GM23338 (cell line): ENCODE data around the gene CPEB3. TPM values are rescaled to one million over a fixed set of nuclear protein-coding genes. Genes with fewer than 3 reads are reported as not detected.
"Not testable (repeated sequence)": the region's sequence is repeated elsewhere in the genome, so short reads cannot be mapped to it uniquely, and the experiment has no call there.

Experiments
- ATAC-seq: fragments of 200-7000 bp; cut with Tn5 transposase; 3 replicates; pipeline ENCODE4 v1.9.1; 2020
- DNase-seq: peaks from one replicate; pipeline ENCODE4 v3.0.0-alpha.2; 2015; ENCODE audit warnings: low spot score
- H2AFZ ChIP-seq: fragments of 200-600 bp; sonication (generic); 2 replicates; pipeline ENCODE4 v1.8.0; 2016; ENCODE audit warnings: antibody characterized with exemption, mild to moderate bottlenecking, moderate library complexity
- H3F3A ChIP-seq: fragments of 200-600 bp; sonication (generic); replicated peaks from 2 replicates; pipeline ENCODE4 v1.8.0; 2017; ENCODE audit warnings: antibody characterized with exemption, mixed run types, low read depth
- H3K27ac ChIP-seq: fragments of 200-600 bp; sonication (generic); 2 replicates; pipeline ENCODE4 v1.6.1; 2016; ENCODE audit warnings: low read depth
- H3K27me3 ChIP-seq: fragments of 200-600 bp; sonication (generic); 2 replicates; pipeline ENCODE4 v1.8.0; 2016; ENCODE audit warnings: mild to moderate bottlenecking, mixed run types, moderate library complexity; ENCODE audit not compliant: insufficient read depth
- H3K36me3 ChIP-seq: fragments of 200-600 bp; sonication (generic); 2 replicates; pipeline ENCODE4 v1.8.0; 2016; ENCODE audit warnings: mild to moderate bottlenecking; ENCODE audit not compliant: insufficient read depth
- H3K4me1 ChIP-seq: fragments of 200-600 bp; sonication (generic); 2 replicates; pipeline ENCODE4 v1.8.0; 2016; ENCODE audit warnings: mild to moderate bottlenecking, moderate library complexity; ENCODE audit not compliant: insufficient read depth
- H3K4me2 ChIP-seq: fragments of 200-600 bp; sonication (generic); 2 replicates; pipeline ENCODE4 v1.7.1; 2017; ENCODE audit warnings: mixed run types
- H3K4me3 ChIP-seq: fragments of 200-600 bp; sonication (generic); 2 replicates; pipeline ENCODE4 v1.6.1; 2016; ENCODE audit warnings: mixed run types
- H3K79me2 ChIP-seq: fragments of 200-600 bp; sonication (generic); replicated peaks from 2 replicates; pipeline ENCODE4 v1.8.0; 2017; ENCODE audit warnings: mild to moderate bottlenecking; ENCODE audit not compliant: insufficient read depth
- H3K9me2 ChIP-seq: fragments of 200-600 bp; sonication (generic); 2 replicates; pipeline ENCODE4 v1.8.0; 2017; ENCODE audit not compliant: insufficient read depth
- H4K20me1 ChIP-seq: fragments of 200-600 bp; sonication (generic); replicated peaks from 2 replicates; pipeline ENCODE4 v1.8.0; 2017; ENCODE audit warnings: mild to moderate bottlenecking; ENCODE audit not compliant: insufficient read depth
- H3K27ac Mint-ChIP-seq: 2 replicates; pipeline ENCODE4 v1.8.0; 2020; ENCODE audit warnings: inconsistent platforms, mild to moderate bottlenecking, moderate library complexity, mixed read lengths
- H3K27me3 Mint-ChIP-seq: 3 replicates; pipeline ENCODE4 v1.8.0; 2022; ENCODE audit warnings: low read depth, mild to moderate bottlenecking, moderate library complexity, mixed read lengths, inconsistent platforms; ENCODE audit not compliant: insufficient read depth, poor library complexity
- H3K36me3 Mint-ChIP-seq: 3 replicates; pipeline ENCODE4 v1.8.0; 2021; ENCODE audit warnings: low read depth, mild to moderate bottlenecking, inconsistent platforms, moderate library complexity, mixed read lengths
- H3K4me1 Mint-ChIP-seq: 3 replicates; pipeline ENCODE4 v1.8.0; 2020; ENCODE audit warnings: mild to moderate bottlenecking, inconsistent platforms, mixed read lengths
- H3K4me3 Mint-ChIP-seq: 3 replicates; pipeline ENCODE4 v1.8.0; 2021; ENCODE audit warnings: moderate library complexity, mild to moderate bottlenecking, inconsistent platforms, mixed read lengths
- H3K9me3 Mint-ChIP-seq: 3 replicates; pipeline ENCODE4 v1.8.0; 2020; ENCODE audit warnings: moderate library complexity, mild to moderate bottlenecking, inconsistent platforms, mixed read lengths
- CREB1 ChIP-seq: fragments of 250-450 bp; sonication (Bioruptor Pico); IDR thresholded peaks from 2 replicates; pipeline ENCODE4 v1.5.0; 2020; ENCODE audit warnings: low read depth, mild to moderate bottlenecking, moderate library complexity
- CTCF ChIP-seq, 2 experiments: fragments of 200-600 bp in 1 of 2; sonication (generic) in 1 of 2; conservative IDR thresholded peaks; 2 replicates each; pipeline versions ENCODE4 v1.5.1 to v1.6.1; 2016 to 2017; ENCODE audit warnings: antibody characterized with exemption in 2 of 2, low read depth in 2 of 2, mild to moderate bottlenecking in 2 of 2, moderate library complexity in 1 of 2
- ETS1 ChIP-seq: IDR thresholded peaks from 2 replicates; pipeline ENCODE4 v1.6.1; 2016; ENCODE audit warnings: antibody characterized with exemption
- EZH2 ChIP-seq: fragments of 200-600 bp; sonication (generic); IDR thresholded peaks from one replicate; pipeline ENCODE4 v1.8.0; 2017; ENCODE audit warnings: antibody characterized with exemption, mild to moderate bottlenecking, low read depth; ENCODE audit not compliant: unreplicated experiment
- EZH2phosphoT487 ChIP-seq: fragments of 200-600 bp; sonication (generic); IDR thresholded peaks from one replicate; pipeline ENCODE4 v1.8.1; 2018; ENCODE audit warnings: antibody characterized with exemption; ENCODE audit not compliant: unreplicated experiment
- POLR2AphosphoS5 ChIP-seq: IDR thresholded peaks from 2 replicates; pipeline ENCODE4 v1.6.1; 2016; ENCODE audit warnings: antibody characterized with exemption, low read depth
- STAT1 ChIP-seq: IDR thresholded peaks from one replicate; pipeline ENCODE4 v1.6.1; 2016; ENCODE audit warnings: antibody characterized with exemption; ENCODE audit not compliant: unreplicated experiment
- ZNF331 ChIP-seq: fragments of 250-450 bp; sonication (Bioruptor Pico); IDR thresholded peaks from 2 replicates; pipeline ENCODE4 v1.5.0; 2020; ENCODE audit warnings: low read depth, mild to moderate bottlenecking, moderate library complexity
- ZNF462 ChIP-seq: fragments of 250-450 bp; sonication (Bioruptor Pico); IDR thresholded peaks from 2 replicates; pipeline ENCODE4 v1.5.0; 2020; ENCODE audit warnings: mild to moderate bottlenecking, moderate library complexity
- long read RNA-seq: library from polyadenylated mRNA; unstranded; transcript quantifications from one replicate; pipeline ENCODE4 v2.0.0, GENCODE V29; 2020; ENCODE audit not compliant: unreplicated experiment
- polyA plus RNA-seq: library from polyadenylated mRNA; unstranded; fragments of >200 nt; fragmentation: Nextera tagmentation; extraction: Ambion mirVana; gene quantifications from 2 replicates; pipeline ENCODE4 v1.2.1, GENCODE V29; 2016
- total RNA-seq: library from RNA; depleted of rRNA; stranded (reverse); fragments of >200 nt; shearing (Covaris generic); gene quantifications from 2 replicates; pipeline ENCODE4 v1.2.3, GENCODE V29; 2014; rRNA removed

CPEB3 gene
- 1.6 and 1.9 TPM in 2 replicates for total RNA-seq
- polyA plus RNA-seq: 0.74 and 0.82 TPM in 2 replicates
- long read RNA-seq: 0 reads

GRCh38 chr10:92290837-92291615 is at the start of gene CPEB3, which contains the start of gene MARCHF5:
Gene CPEB3, minus strand, starts transcription at chr10:92291078. Its CDS starts 50,728 bp downstream, at chr10:92240350.
Gene MARCHF5, plus strand, starts transcription at chr10:92291167. Its CDS starts 328 bp downstream, at chr10:92291495.
- Mint-ChIP-seq H3K9me3 (no peaks in the 10 kb centered on the region), H3K4me3 (peak within 1 kb of the TSS; percentile 97), H3K27ac (no peak within 1 kb of the TSS), H3K36me3 (peaks cover 9% of the 10 kb centered on the region), H3K4me1 (peaks cover 18% of the 10 kb centered on the region), H3K27me3 (peaks cover 3% of the 10 kb centered on the region)
- ATAC-seq (peak; percentile 97), DNase-seq (peak; percentile 98)
- H3K4me1 ChIP-seq: peaks cover 12% of the 10 kb centered on the region; the same call in 1 of the 2 replicates
- H3F3A ChIP-seq: no peaks in the 10 kb centered on the region
- peaks cover 3% of the 10 kb centered on the region; the same call in 1 of the 2 replicates for H3K36me3 ChIP-seq
- no peaks in the 10 kb centered on the region for H3K9me2 ChIP-seq
- H3K4me2 ChIP-seq: peak within 1 kb of the TSS; percentile 93
- H3K27me3 ChIP-seq: no peaks in the 10 kb centered on the region
- TF ChIP-seq POLR2AphosphoS5 (peak; percentile 80), EZH2 (no peak), ETS1 (peak; percentile 92), CTCF (conservative IDR thresholded peaks at IDR 0.05; ENCODE audit: low read depth in 2 of 2) (peak; percentile 40 to 42), EZH2phosphoT487 (no peak), ZNF462 (CRISPR knock-in tag) (no peak), STAT1 (no peak), ZNF331 (no peak), CREB1 (CRISPR knock-in tag) (peak; percentile 95)
- H3K4me3 ChIP-seq: peak within 1 kb of the TSS; percentile 98
- H3K79me2 ChIP-seq: peaks cover 50% of the 10 kb centered on the region
- peaks cover 24% of the 10 kb centered on the region for H4K20me1 ChIP-seq
- H3K27ac ChIP-seq: peak within 1 kb of the TSS; percentile 92
- H2AFZ ChIP-seq: peak within 1 kb of the TSS; percentile 99

DNA sequence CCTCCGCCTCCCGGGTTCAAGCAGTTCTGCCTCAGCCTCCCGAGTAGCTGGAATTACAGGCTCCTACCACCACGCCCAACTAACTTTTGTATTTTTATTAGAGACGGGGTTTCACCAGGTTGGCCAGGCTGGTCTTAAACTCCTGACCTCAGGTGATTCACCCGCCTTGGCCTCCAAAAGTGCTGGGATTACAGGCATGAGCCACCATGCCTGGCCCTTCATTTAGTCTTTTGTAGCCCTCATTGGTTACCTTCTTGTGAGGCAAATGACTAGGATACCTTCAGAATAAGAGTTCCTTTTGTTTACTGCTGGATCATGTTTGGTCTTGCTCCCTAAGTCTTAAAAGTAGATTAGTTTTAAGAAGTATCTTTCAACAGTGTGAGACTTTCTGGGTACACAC is 39.0 kb upstream of the CPEB3 start:
- H3K36me3 ChIP-seq, H4K20me1 ChIP-seq, H2AFZ ChIP-seq, H3K4me3 Mint-ChIP-seq, H3K27me3 ChIP-seq, H3K9me2 ChIP-seq, H3K27me3 Mint-ChIP-seq, H3K9me3 Mint-ChIP-seq, H3K36me3 Mint-ChIP-seq, H3K4me2 ChIP-seq, H3K4me3 ChIP-seq, H3F3A ChIP-seq: not testable (repeated sequence)
- ATAC-seq (peak; percentile 86), DNase-seq (peak; percentile 63)
- H3K4me1 ChIP-seq: peaks cover 28% of the 10 kb centered on the region
- H3K4me1 Mint-ChIP-seq: peaks cover 55% of the 10 kb centered on the region
- peaks cover 43% of the 10 kb centered on the region for H3K79me2 ChIP-seq
- H3K27ac ChIP-seq: peak overlapping the region; percentile 40; the same call in 1 of the 2 replicates
- H3K27ac Mint-ChIP-seq: peak overlapping the region; percentile 83
